Smooth muscle cell (in vitro differentiated cells): ENCODE results near the gene CAPN3. TPM values are rescaled to one million over a fixed set of nuclear protein-coding genes. Genes with fewer than 3 reads are reported as not detected.

Source experiments
- DNase-seq: peaks from one replicate; lab custom pipeline; 2025; ENCODE audit not compliant: unreplicated experiment; lab: John Stamatoyannopoulos, UW
- H2AFZ ChIP-seq: fragments of 200-600 bp; sonication (generic); 2 replicates; pipeline ENCODE4 v1.6.0; 2016; ENCODE audit warnings: antibody characterized with exemption, low read depth, mild to moderate bottlenecking
- H3F3A ChIP-seq: fragments of 200-600 bp; sonication (generic); 2 replicates; pipeline ENCODE4 v1.6.0; 2017; ENCODE audit warnings: antibody characterized with exemption, low read depth
- H3K27ac ChIP-seq: fragments of 200-600 bp; sonication (generic); 2 replicates; pipeline ENCODE4 v1.5.1; 2016; ENCODE audit warnings: low read depth, mild to moderate bottlenecking
- H3K27me3 ChIP-seq: fragments of 200-600 bp; sonication (generic); 2 replicates; pipeline ENCODE4 v1.6.1; 2016; ENCODE audit warnings: low read depth, mild to moderate bottlenecking
- H3K36me3 ChIP-seq: fragments of 200-600 bp; sonication (generic); 2 replicates; pipeline ENCODE4 v1.5.1; 2016; ENCODE audit warnings: low read depth
- H3K4me1 ChIP-seq: fragments of 200-600 bp; sonication (generic); 2 replicates; pipeline ENCODE4 v1.5.1; 2016; ENCODE audit warnings: low read depth
- H3K4me2 ChIP-seq: fragments of 200-600 bp; sonication (generic); 2 replicates; pipeline ENCODE4 v1.6.0; 2016; ENCODE audit warnings: mild to moderate bottlenecking
- H3K4me3 ChIP-seq: fragments of 200-600 bp; sonication (generic); 2 replicates; pipeline ENCODE4 v1.5.1; 2016; ENCODE audit warnings: mild to moderate bottlenecking
- H3K79me2 ChIP-seq: fragments of 200-600 bp; sonication (generic); 2 replicates; pipeline ENCODE4 v1.6.0; 2016; ENCODE audit warnings: low read depth, mild to moderate bottlenecking
- H3K9ac ChIP-seq: fragments of 200-600 bp; sonication (generic); 2 replicates; pipeline ENCODE4 v1.6.0; 2016; ENCODE audit warnings: low read depth
- H3K9me3 ChIP-seq: fragments of 200-600 bp; sonication (generic); replicated peaks from 2 replicates; pipeline ENCODE4 v1.5.1; 2016; ENCODE audit warnings: low read depth
- H4K20me1 ChIP-seq: fragments of 200-600 bp; sonication (generic); 2 replicates; pipeline ENCODE4 v1.6.0; 2016; ENCODE audit warnings: low read depth
- CTCF ChIP-seq: fragments of 200-600 bp; sonication (generic); IDR thresholded peaks from 2 replicates; pipeline ENCODE4 v1.5.1; 2017; ENCODE audit warnings: borderline replicate concordance, mild to moderate bottlenecking, antibody characterized with exemption; ENCODE audit not compliant: insufficient read depth, poor library complexity, severe bottlenecking
- WGBS: methylation state at CpG from one replicate; pipeline ENCODE4 v1.1.7; 2016; ENCODE audit warnings: low lambda C conversion rate; 5-methylcytosine and 5-hydroxymethylcytosine counted together
- polyA plus RNA-seq: library from polyadenylated mRNA; unstranded; fragments of >200 nt; fragmentation: Nextera tagmentation; extraction: Ambion mirVana; gene quantifications from 2 replicates; pipeline ENCODE4 v1.2.1, GENCODE V29; 2016
- total RNA-seq: library from RNA; depleted of rRNA; stranded (reverse); fragments of >200 nt; gene quantifications from 2 replicates; pipeline ENCODE4 v1.2.3, GENCODE V29; 2014

The CAPN3 gene
- total and polyA plus RNA-seq, 2 experiments from 2014 or later = 0.25 to 1.6 TPM

- Histone ChIP-seq H3K9ac (no peak overlapping the region), H3K4me3 (no peak overlapping the region), H3K4me1 (no peaks in the 10 kb centered on the region), H3K9me3 (no peaks in the 10 kb centered on the region), H3K4me2 (no peak overlapping the region), H3K27me3 (no peaks in the 10 kb centered on the region), H3K27ac (no peak overlapping the region), H3K79me2 (no peaks in the 10 kb centered on the region), H3K36me3 (no peaks in the 10 kb centered on the region), H3F3A (no peaks in the 10 kb centered on the region), H4K20me1 (no peaks in the 10 kb centered on the region), H2AFZ (no peak overlapping the region)
- no peak for DNase-seq
- no peak for TF ChIP-seq CTCF
- 39% methylated on average over 2 of the region's 2 CpGs for WGBS
Observed at GRCh38 chr15:42354824-42355223, 4.5 kb upstream of the CAPN3 start.

- Histone ChIP-seq H3K27ac (no peak overlapping the region), H3F3A (no peaks in the 10 kb centered on the region), H3K4me2 (no peak overlapping the region), H3K4me3 (no peak overlapping the region), H4K20me1 (no peaks in the 10 kb centered on the region), H3K9ac (no peak overlapping the region), H3K79me2 (no peaks in the 10 kb centered on the region), H3K4me1 (no peaks in the 10 kb centered on the region), H3K36me3 (no peaks in the 10 kb centered on the region), H3K27me3 (no peaks in the 10 kb centered on the region), H2AFZ (no peak overlapping the region), H3K9me3 (no peaks in the 10 kb centered on the region)
- 96% methylated on average over 6 of the region's 6 CpGs for WGBS
- no peak for DNase-seq
- no peak for TF ChIP-seq CTCF
Observed at GRCh38 chr15:42355291-42355690, 4.0 kb upstream of the CAPN3 start.

- no peak overlapping the region for H3K9ac ChIP-seq
- no peaks in the 10 kb centered on the region for H3K79me2 ChIP-seq
- H2AFZ ChIP-seq = no peak overlapping the region
- DNase-seq = no peak
- H3K4me1 ChIP-seq = no peaks in the 10 kb centered on the region
- WGBS = 87% methylated on average over 5 of the region's 5 CpGs
- H3F3A ChIP-seq = no peaks in the 10 kb centered on the region
- H3K4me2 ChIP-seq = no peak overlapping the region
- H3K9me3 ChIP-seq = no peaks in the 10 kb centered on the region
- TF ChIP-seq CTCF = no peak
- H3K4me3 ChIP-seq = no peak overlapping the region
- H3K27ac ChIP-seq = no peak overlapping the region
- no peaks in the 10 kb centered on the region for H3K36me3 ChIP-seq
- H4K20me1 ChIP-seq = no peaks in the 10 kb centered on the region
- no peaks in the 10 kb centered on the region for H3K27me3 ChIP-seq
Observed at GRCh38 chr15:42356851-42357250, 2.5 kb upstream of the CAPN3 start.

- no peak for TF ChIP-seq CTCF
- H3F3A ChIP-seq = no peaks in the 10 kb centered on the region
- H3K4me2 ChIP-seq = no peak overlapping the region
- no peak overlapping the region for H3K9ac ChIP-seq
- no peak for DNase-seq
- no peak overlapping the region for H2AFZ ChIP-seq
- H3K79me2 ChIP-seq = no peaks in the 10 kb centered on the region
- no peak overlapping the region for H3K4me3 ChIP-seq
- H3K27ac ChIP-seq = no peak overlapping the region
- H3K9me3 ChIP-seq = no peaks in the 10 kb centered on the region
- H3K36me3 ChIP-seq = no peaks in the 10 kb centered on the region
- no peaks in the 10 kb centered on the region for H3K4me1 ChIP-seq
- no peaks in the 10 kb centered on the region for H3K27me3 ChIP-seq
- H4K20me1 ChIP-seq = no peaks in the 10 kb centered on the region
- 84% methylated on average over 2 of the region's 2 CpGs for WGBS
Observed at GRCh38 chr15:42358141-42358540, 1.2 kb upstream of the CAPN3 start.
